ENCODE data around the gene FKBP15.

The FKBP15 gene

DNA sequence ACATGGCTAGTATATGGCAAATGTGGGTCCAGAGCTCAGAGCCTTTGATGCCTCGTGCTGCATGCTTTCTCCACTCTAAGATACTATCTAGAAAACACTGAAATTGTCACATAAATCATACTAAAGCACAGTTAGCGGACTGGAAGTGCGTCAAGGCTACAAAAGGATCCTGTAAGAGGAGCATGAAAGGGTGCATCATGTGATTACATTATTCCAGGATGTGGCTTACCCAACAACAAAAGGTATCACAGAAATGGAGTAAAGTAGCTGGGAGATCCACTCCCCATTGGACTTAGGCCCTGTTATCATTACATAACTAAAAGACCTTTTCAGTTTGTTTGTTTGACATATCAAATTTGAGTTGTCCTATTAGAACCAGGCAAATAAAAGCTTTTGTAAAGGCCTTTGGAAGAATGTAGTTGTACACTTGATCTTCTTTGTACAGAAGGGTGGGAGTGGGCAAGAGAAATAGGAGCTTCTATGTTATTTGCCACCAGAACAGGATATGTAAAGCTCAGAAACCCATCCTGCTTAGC is 7.1 kb upstream of the FKBP15 start:
- DNase-seq = no peak

DNA sequence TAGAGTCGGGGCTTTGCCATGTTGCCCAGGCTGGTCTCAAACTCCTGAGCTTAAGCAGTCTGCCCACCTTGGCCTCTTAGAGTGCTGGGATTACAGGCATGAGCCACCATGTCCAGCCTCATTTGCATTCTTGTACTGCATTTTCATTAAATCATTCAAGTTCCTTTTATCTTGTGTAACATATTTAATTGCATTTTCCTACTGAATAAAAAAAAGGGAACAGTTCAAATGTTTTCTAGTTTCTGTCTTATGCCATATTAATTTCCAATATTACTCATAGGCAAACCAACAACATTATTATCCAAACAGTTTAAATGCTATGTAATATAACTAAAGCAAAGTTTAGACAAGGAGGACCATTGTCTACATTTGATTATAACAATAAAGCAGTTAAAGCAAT is 6.4 kb upstream of the FKBP15 start:
- no peak for DNase-seq

DNA sequence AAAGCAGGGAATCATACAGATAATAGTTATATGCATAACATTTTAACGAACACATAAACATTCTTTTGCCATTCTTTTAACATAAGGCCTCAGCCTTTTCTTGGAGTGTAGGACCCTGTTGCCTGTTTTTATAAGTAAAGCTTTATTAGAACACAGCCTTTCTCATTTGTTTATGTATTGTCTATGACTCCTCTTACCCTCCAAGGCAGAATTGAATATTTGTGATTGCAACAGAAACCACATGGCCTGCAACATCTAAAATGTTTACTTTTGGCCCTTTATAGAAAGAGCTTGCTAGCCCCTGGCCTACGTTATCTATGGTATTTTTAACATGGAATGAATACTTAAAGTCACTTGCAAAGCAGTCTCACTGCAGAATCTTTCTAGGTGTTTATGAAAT is 2.9 kb upstream of the FKBP15 start:
- no peak for DNase-seq

DNA sequence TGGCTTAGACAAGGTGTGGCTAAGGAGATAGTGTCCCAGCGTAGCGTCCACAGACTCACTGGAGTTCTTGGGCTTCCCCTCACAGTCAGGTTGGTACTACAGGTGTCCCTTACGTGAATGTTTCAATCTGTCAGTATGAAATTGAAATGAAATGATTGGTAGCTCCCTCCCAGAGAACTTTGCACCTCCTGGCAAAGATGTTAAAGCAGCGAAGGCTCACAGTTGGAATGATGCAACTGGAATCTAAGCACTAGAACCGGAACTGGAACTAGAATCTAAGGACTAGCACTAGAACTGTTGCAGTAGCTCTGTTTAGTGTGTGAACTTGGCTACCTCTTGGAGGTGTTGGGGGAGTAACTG is 1.4 kb upstream of the FKBP15 start:
- DNase-seq = no peak

DNA sequence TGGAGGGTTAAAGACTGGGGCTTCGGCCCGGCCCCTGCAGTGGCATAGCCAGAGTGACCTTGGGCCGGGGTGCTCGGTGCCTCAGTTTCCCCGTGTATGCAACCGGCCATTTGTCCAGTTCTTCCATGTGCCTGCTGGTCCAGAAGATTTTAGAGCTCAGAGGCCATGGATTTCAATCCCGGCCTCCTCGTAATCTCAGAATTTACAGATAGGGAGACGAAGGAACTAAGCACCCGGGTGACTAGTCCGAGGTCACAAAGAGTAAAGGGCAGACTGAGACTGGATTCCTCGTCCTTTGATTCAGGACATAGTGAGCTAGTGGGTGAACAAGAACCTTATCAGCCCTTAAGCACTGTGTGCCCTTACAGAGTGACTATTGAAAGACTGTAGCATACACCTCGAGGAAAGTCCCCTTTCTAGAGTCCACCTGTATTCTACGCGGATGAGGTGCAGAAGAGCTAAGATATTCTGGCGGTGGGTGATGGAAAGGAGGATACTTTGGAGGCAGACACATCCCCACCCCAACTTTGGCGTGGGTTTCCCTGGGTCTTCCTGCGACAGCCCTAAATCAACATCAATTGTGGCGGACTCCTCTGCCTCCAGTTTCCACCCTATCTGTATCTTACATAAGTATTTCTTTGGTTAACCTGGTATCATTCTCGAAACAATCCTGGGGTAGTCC is 864 bp upstream of the FKBP15 start:
- no peak for DNase-seq

DNA sequence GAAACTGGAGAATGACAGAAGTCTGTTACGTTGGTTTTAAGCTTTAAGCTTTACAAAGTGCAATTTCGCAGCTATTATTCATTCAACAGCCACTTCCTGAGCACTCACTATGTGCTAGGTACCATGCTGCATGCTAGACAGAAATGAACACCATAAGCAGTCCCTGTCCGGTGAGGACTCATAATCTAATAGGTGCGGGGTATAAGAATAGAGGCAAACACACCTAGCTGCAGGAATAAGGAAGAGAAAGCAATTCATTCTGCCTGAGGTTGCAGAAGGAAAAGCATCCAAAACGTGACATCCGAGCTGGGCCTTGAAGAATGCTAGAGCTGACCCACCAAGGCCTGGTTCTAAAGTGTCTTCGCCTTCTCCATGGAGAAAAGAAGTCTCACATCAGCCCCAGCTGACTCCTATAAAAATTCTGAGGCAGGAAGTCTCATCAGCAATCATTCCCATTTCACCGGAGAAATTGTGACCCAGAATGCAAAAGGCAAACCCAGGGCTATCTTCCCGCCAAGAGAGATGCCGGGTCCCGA is 542 bp downstream of the FKBP15 start:
- no peak for DNase-seq

DNA sequence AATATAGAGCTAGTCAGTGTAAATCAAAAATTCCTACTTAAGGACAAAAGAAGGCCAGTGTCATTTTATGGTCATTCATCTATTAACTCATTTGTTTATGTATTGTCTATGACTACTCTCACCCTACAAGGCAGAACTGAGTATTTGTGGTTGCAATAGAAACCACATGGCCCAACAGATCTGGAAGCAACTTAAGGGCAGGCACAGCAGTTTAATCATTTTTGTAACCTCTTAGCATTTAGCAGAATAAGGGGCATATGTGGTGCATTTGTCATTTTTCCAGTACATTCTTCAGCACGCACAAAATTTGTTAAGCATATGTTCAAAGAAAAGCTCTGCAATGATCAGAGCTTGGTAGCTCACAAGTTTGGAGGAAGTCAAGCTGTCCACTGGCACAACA is 1.1 kb downstream of the FKBP15 start:
- no peak for DNase-seq

DNA sequence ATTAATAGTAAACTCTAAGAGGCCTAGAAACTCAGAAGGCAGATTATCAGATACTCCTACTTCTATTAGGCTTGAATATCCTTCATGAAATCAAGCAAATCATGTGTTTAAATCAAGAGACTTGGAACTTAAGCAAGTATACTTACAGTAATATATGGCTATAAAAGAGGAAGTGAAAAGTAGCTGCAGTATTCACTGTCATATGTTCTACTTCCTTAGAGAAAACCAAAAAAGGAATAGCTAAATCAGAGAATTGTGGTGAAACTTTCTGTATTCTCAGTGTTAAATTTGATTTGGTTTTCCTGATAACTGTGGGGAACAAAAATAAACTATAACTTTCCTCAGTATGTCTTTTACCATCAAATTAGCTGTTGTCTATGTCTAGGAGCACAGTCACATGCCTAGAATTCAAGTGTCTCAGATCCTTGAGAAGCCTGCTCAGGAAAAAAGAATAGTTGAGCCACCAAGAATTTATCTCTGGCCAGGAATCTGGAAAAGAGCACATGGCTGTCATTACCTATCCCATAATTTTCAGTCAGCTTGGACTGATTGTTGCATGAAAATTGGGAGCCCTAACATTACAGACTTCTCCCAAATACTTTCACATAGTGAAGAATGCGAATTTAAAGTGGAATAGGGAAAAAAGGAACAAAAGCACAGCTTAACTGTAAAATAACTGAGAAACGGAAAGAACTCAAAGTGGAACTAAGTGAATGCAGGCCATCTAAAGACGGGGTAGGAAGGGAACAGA is 1.7 kb downstream of the FKBP15 start:
- DNase-seq = no peak

DNA sequence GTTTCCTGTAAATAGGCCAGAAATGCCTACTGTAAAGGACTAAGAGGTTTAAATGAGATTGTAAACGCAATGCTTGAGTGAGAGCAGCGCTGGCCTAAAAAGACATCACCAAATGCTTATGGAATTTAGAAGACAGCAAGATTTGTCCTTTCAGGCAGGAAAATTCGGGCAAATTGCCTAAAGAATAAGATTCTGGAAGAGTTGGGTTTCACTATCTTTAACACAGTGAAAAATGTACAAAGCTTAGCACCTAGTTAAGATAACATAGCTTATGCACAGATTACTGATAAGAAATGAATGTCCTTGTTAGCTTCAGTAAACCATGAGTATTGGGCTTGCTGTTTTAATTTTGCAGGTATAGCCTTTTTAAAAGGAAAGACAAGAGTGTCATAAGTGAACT is 4.7 kb downstream of the FKBP15 start:
- no peak for DNase-seq

DNA sequence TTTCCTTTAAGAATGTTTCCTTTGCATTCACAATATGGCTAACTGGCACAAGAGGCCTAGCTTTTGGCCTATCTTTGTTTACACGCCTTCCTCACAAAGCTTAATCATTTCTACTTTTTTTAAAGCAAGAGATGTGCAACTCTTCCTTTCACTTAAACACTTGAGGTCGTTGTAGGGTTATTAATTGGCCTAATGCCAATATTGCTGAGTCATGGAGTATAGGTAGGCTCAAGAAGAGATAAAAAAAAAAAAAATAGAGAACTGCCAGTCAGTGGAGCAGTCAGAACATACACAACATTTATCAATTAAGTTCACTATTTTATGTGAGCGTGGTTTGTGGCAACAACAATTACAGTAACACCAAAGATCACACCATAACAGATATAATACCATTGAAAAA is 5.9 kb downstream of the FKBP15 start:
- DNase-seq = no peak

DNA sequence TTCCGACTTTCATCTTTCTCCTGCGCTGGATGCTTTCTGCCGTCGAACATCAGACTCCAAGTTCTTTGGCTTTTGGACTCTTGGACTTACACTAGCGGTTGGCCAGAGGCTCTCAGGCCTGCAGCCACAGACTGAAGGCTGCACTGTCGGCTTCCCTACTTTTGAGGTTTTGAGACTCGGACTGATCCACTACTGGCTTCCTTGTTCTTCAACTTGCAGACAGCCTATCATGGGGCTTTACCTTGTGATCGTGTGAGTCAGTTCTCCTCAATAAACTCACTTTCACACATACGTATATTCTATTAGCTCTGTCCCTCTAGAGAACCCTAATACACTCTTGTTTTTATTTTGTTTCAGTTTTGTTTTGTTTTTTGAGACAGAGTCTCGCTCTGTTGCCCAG is 10.3 kb downstream of the FKBP15 start:
- DNase-seq = no peak

DNA sequence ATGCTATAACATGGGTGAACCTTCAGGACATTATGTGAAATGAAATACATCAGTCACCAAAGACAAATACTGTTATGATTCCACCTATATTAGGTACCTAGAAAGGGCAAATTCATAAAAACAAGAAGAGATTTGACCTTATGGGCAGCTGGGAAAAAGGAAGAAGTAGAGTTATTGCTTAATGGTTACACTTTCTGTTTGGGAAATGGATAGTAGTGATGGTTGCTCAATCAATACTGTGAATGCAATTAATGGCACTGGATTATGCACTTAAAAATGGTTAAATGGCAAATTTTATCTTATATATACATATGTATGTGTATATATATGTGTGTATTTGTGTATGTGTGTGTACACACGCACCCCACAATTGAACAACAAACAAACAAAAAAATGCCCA is 15.2 kb downstream of the FKBP15 start:
- DNase-seq = no peak

DNA sequence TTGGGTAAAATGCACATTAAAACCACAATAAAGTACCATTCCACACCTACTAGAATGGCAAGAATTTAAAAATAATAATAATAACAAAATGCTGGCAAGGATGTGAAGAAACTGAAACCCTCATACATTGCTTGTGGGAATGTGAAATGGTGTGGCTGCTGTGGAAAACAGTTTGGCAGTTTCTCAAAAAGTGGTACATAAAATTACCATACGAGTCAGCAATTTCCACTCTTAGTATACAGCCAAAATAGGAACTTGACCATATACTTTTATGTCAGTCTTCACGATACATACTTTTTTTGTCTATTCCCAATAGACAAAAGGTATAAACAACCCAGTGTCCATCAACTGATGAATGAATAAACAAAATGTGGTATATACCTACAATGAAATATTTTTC is 15.6 kb downstream of the FKBP15 start:
- no peak for DNase-seq

DNA sequence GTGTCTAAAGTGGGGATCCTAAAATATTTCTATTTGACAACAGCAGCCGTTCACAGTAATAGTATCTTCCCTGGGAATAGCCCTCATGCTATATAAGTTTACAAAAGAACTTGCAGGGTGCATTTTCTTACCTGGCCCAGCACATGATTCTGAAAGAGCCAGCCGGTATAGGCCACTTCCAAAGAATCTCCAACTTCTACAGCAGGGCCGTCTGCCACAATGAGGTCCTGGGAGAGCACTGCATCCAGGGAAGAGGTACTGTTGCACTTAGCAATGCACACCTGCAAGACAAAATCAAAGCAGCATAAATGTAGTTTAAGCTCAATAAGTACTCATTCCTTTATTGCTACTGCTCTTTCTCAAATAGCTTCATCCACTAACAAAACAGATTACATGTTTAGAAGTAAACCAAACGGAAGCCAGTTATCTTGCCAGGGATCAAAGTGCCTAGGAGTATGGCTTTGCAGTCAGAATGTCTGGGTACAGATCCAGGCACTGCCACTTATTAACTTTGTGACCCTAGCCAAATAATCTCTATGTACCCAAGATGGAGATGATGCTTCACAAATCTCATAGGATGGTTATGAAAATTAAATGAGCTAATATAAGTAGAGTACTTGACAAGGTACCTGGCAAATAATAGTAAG is 21.3 kb downstream of the FKBP15 start:
- DNase-seq = no peak

DNA sequence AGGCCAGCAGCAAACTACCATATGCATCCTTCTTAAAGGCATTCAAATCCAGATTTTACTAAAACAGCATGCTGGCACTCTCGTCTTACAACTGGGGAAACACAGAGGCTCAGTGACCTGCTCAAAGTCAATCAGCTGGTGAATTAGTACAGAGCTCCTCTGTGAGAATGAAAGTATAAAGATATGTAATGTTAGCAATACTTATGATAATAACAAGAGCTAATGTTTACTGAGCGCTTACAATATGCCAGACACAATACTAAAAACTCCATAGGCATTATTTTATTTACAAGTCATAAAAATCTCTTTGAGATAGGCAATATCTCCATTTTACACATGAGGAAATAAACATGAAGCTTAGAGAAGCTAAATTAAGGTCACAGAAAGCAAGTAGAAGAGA is 28.6 kb downstream of the FKBP15 start:
- no peak for DNase-seq

DNA sequence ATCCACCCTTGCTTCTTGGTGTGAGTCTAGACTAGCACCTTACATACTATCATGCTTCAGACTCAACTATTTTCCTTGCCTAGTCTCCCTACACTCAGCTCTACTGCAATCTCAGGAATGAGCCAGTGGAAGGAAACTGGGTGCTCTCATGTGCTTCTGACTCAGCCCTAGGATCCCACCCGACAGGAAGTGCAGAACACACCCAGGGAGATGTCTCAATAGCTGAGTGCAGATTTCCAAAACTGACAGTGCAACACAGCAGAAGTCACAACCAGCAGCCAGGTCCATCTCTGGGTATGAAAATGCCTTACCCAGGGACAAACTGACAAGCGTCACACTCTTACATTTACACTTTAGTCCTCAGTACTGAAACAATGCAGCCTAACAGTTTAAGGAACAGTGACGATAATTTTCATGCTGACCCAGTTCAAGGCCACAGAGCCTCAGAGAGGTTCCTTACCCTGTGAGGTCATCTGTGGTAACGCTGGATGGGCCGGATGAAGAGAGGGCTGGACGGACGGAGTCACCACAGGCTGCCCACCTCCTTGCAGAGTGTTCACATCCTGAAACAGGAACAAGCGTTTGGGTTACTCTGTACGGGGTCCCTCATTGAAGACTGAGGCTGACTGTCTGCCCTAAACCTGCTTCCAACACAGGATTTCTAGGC is 33.0 kb downstream of the FKBP15 start:
- DNase-seq = no peak

DNA sequence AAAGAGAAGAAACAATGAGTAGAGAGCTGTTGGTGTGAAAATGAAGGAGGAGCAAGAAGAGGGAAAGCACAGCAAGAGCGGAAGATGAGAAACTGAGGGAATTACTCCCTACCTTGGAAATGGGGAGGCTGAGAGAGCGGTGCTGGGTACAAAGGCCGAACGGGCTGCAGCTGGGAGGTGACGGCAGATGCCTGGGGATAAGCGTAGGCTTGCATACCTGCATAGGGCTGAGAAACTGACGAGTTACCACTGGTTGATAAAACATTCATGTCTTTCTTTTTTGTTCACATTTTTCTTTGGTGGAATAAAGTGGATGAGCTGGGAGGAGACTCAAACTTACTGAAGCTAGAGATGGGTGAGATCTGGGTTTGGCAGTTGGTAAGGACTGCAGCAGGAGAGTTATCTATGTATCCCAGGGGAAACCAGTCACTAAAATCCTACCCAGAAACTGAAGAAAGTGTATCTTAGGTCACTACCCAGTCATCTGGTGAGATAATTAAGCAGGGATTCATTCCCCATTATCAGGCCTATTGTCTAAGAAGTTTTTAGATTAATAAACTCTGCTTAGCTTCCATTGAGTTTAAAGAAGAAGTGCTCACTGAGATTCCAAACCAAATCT is 34.8 kb downstream of the FKBP15 start:
- no peak for DNase-seq

DNA sequence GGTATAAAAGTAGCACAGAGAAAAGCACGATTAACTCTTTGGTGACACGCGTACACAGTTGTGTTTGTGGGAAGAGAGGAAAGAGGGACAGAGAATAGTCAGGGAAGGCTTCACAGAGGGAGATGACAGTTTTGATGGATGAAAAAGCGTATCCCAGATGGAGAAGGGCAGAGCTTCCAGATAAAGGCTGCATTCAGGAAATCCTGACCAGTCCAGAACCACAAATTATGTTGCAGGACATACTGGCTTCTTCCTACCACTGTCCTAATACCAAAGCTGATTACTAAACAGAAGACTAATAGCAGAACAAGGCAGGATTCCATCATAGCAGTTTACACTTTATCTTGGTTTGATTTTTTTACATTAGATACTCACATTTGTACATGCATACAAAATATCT is 35.8 kb downstream of the FKBP15 start:
- DNase-seq = no peak

DNA sequence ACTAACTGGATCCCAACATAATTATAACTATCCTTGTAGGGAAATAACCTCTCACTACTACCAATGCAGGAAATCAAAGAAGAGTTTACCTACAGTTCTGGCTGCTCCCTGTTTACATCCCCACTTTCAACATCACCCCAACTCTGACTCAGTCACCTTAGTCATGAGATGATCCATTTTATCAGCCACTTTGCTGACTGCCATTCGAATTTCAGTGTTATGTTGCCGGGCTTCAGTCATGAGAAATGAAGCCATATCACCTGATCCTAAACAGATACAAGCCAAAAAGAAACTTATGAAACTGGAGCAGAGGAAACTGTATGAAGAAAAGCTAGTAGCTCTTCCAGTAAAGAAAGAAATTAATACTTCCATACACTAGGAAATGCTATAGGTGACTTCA is 36.5 kb downstream of the FKBP15 start:
- DNase-seq = no peak

DNA sequence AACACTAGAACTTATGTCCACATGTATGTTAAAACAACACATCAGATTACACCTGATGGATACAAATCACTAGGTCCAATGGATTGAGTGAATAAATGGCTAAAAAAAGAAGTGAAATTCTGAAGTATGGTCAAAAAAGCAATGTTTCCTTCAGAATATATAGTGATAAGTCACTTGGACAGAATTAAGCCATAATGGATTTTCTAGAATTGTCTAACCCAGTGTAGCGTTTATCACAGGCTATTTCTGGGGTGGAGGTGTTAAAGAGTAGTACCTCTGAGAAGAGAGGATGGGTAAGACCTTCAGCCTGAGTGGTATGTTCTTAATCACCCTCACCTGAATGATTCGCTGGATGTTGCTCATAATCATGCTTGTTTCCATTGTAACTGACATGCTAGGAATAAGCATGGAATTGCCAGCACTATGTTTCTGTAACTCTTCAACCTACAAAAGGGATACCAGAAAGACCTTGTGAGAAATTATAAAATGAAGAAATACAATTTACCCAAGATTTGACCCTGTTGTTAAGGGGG is 37.1 kb downstream of the FKBP15 start:
- no peak for DNase-seq

DNA sequence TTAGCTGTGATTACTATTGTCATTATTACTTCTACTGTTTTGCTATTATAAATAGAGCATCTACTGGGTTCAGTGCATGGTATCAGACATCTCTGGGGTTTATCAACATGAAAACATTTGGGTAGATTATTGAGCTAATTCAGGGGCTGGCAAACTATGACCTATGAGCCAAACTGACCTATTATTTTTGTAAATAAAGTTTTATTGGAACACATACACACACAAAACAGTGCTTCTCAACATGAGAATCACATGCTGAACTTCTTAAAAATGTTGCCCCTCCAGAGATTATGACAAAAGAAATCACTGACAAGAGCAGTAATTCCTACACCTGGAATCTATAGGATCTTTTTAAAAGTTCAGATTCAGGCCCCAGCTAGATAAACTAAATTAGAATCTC is 39.9 kb downstream of the FKBP15 start:
- no peak for DNase-seq

DNA sequence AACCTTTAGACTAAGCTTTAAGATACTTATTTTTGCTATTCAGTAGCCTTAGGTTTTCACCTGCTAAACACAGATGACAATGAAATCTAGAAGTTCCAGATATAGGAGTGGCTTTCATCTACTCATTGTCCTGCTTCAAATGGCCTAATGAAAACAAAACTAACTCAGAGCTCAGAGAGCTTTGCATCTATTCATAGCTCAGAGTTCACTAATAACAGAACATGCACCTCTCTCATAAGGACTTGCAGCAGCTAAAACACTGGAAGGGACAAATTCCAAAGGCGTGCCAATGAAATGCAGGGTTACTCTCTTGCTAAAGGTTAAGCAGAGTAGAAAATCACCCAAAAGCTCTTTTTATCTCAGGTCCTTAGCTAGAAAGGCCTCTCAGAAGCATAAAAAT is 41.2 kb downstream of the FKBP15 start:
- no peak for DNase-seq

DNA sequence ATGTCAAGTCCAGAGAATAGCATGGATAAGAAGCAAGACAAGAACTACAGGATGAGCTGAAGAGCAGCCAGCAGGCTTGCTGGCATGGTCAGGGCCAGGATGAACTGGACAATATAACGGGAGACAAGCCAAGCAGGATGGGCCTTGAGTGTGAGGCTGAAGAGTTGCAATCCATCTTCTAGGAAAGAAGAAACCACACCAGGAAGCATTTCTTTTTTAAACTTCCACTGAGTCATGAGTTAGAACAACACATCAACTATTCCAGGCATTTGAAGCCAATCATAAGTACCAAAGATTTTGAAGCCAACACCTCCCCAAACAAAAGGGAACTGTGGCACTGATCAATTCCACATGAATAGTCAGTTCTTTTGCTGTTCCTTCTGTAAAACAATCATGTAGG is 43.0 kb downstream of the FKBP15 start:
- DNase-seq = no peak

All from NCI-H524 treated with DMSO at 0.1 percent for 48 hours (cell line).